Measurements from ENCODE around the gene HTRA2.

DNA sequence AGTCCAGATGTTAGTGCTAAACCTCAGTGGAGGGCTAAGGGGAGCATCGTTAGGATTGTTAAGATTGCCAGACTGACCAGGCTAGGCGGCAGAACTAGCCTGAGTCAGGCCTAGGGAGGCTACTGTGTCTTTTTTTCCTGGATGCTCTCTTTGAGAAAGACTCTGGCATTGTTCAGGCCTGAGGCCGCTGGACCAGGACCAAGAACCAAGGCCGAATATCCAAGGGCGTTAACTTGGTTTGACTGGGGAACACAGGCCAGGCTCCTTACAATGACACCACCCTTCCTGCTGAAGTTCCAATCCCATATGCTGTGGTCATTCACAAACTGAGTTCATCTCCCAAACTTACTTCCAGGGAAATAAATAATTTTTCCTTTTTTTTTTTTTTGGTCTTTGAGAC, 10.6 kb downstream of the HTRA2 start:
- TF ChIP-seq EZH2 (IDR thresholded peaks at IDR 0.05; ENCODE audit: insufficient read depth, poor library complexity, severe bottlenecking) (no peak), EZH2phosphoT487 (IDR thresholded peaks at IDR 0.05; ENCODE audit: insufficient read depth, low read depth) (no peak)
